Endometrial microvascular endothelial cells (primary cell): ENCODE measurements around the gene CDKAL1. TPM values are rescaled to one million over a fixed set of nuclear protein-coding genes. Genes with fewer than 3 reads are reported as not detected.

Source experiments
- in situ Hi-C: cut with HindIII; loops from 2 replicates; pipeline ENCODE4 v1.10.0; 2017; ENCODE audit warnings: low sequenced_read_pairs, low pct_unique_long_range_greater_than_20kb; ENCODE audit errors: inconsistent ontology term
- total RNA-seq: library from RNA; depleted of rRNA; stranded (reverse); fragments of >200 nt; gene quantifications from one replicate; pipeline ENCODE4 v1.2.3, GENCODE V29; 2015; ENCODE audit errors: inconsistent ontology term

CDKAL1 gene
- total RNA-seq, 1 donor from 2014 or later = 15.4 TPM

DNA sequence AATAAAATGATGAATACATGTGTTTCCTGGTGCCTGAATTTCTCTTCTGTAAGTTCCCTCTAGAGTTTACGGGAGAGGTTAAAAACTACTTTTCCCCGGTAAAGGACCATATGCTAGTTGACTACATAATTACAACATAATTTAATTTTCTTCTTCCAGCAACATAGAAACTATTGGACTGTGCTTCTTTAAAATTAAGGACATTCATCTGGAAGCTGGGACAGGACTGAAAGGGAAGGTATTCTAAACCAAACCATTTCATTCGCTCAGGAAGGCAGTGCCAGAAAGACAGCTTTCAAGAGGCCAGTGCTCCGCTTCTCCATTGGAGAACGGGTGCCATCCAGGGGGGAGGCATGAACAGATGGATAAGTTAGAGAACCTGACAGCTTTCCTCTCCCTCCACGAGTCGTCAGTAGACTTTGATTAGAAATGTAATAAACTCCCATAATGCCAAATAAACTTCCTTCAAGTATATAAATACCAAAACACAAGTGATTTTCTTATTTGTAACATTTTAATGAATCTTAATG lies 601.3 kb downstream of the CDKAL1 start:
- in situ Hi-C loops = no loop called here

DNA sequence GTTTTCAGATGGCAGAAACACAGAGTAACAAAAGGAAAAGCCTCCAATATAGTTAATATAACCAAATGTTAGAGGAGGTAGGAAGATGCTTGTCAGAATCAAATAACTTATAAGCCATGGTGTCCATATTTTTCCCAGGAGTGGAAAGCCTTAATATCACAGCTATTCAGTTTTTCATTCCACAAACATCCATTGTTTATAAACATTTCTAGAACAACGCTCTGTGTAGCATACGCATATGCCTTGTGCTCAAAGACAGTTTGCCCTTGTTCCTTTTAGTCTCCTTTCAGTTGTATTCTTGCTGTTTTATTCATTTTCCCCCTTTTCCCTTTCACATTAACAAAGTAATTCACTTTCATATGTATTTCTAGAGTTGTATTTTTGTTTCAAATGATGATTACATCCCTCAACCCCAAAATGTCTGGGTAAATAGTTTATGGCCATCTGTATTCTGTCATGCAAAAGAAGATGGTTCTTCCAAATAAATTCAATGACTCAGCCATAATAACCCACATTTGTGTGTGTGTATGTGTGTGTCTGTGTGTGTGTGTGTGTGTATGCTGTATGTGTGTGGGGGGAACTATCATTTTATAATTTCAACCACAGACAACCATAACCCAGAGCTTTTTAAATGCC lies 603.6 kb downstream of the CDKAL1 start:
- in situ Hi-C loops = no loop called here

DNA sequence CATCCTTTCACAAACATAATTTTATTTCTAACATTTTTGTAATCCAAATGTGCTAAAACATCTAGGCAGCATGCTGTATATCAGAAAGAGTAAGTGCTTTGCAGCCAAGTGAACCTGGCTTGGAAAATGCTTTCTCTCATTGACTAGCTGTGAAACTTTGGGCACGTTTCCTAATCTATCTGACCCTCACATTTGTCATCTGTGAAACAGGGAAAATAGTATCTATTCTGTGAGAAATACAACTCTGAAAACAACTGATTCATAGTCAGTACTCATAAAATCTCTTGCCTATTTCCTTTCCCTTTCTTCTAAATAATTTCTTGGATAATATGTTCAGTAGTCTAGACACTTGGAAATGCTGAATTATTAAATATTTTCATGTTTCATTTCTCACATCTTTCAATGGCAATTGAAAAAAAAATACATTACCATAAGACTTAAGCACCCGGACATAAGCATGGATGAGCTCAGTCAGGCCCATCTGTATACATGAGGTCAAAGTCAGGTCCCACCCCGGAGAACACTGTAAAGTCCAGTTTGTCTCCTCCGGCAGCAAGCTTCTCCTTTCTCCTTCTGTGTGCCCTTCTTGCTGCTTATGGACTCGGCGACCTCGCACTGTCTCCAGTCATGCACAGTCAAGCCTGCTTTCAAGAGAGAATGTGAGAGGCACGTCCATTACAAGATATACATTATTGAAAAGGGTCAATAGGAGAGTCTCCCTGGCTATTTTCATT lies 604.2 kb downstream of the CDKAL1 start:
- in situ Hi-C loops = no loop called here

DNA sequence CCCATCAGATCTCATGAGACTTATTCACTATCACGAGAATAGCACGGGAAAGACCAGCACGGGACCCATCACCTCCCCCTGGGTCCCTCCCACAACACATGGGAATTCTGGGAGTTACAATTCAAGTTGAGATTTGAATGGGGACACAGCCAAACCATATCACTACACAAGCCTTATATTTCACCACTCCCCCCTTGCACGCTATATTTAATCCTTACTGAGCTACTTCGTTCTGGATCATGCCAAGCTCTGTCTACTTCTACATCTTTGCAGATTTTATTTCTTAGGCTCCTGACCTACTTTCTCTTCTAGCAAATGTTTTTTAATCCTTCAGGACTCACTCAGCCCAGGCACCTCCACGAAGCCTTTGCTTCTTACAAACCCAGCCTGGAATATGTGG lies 606.7 kb downstream of the CDKAL1 start:
- in situ Hi-C loops = no loop called here

DNA sequence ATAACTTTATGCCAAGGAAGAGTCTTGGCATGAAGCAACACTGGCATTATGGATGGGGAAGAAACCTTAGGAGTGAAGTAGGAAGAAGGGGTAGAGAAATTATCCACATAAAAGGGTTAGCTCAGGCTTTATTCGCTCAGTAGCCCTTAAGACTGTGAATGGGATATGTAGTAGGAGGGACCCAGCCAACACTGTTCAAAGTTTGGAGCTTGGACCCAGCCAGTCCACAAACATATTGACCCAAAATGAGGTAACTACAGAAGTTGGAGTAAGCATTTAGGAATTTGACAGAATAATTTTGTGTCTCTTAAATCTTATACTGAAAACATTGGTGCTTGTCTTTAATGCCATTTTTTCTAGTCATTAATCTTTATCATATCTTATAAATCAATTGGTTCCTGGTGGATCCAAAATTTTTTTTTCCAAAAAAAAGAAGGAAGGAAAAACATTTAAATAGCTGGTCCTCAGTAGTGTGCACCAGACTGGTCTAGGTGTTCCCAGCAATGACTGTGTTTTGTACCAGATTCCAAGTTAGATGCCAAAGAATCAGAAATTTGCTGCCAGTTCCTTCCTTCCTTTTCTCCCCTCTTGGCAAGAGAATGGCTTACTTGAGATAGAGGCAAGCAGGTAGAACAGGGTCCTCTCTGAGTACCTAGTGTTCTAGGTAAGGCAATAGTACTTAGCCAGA lies 607.5 kb downstream of the CDKAL1 start:
- in situ Hi-C loops = no loop called here

DNA sequence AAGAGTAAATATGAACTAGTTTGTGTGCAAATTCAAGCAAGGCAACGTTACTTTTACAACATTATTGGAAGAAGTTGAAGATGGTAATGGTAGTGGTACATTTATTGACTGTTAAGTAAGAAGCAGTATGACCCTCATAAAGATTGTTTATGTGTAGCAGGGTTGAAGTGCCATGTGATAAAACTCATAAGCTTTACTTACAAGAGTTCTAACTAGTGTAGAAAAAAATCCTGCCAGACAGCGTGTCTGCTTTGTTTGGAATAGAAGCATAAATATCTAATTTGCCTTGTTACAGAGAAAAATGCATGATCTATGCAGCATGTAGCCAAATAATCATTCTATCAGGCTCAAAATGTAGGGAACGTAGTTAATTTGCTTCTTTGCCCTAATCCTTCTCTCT lies 608.5 kb downstream of the CDKAL1 start:
- in situ Hi-C loops = no loop called here

DNA sequence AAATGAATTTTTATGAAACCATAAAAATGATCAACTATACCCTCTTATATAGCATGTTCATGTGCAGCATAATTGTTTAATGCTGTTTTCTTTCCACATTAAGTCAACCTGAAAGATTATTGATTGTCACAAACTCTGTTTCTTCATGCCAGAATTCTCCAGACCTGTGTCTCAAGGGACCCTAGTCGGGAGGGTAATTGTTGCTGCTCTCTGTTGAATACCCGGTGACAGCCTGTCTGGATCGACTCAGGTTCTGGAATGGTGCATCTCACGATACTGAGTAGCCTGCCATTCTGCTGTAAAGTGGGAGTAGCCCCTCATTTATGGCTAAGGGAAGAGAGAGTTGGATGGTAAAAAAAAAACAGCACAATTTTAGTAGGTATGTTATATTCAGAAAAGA lies 609.4 kb downstream of the CDKAL1 start:
- in situ Hi-C loops = no loop called here

DNA sequence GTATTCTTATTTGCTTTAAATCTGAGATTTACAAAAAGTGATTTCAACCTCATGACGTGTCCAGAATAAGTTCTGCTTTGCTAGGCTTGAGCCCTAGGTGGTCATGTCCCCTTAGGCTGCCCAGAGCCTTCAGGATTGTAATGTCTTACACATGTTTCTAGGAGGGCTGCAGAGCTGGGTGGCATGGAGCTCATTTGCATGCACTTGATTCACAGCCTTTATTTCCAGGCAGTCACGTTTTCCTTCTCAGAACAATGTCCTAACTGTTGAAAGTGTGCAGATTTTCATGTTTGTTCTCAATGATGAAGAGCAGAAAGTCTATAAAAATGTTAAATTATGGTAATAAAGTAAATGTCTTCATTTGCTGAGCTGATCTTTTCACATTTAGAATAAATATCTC lies 610.7 kb downstream of the CDKAL1 start:
- in situ Hi-C loops = no loop called here

DNA sequence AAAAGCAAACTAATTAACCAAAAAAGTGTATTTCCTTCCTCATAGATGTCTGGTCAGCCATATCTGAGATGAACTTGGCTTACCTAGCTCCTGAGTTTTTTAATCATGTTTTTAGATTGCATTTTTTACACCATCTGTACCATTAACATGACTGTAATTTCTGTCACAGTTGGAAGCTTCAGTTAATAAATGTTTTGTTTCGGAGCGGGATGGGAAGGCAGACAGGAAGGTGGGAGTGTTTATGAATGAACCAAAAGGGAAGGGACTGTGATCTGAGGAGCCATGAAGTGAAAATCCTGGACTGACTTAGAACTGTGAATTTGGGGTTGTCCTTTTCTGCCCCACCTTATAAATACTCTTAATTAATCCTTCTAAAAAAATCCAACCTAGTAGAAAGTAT lies 613.7 kb downstream of the CDKAL1 start:
- in situ Hi-C loops = no loop called here

DNA sequence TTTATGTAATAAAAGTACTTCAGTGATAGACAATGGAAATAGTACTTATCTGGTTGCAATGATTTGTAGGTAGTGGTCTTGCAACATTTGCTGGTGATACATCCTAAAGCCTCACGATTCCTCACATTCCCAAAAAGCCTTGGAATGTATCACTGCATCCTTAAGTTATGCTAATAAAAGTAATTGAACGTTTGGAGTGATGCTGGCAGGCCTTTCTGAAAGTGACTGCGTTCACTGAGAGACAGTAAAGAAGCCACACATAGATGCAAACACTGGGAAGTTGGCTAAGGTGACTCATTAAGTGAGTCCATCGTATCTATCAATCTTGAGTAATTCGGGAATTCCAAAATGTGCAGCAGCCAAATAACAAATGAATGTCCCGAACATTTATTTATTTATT lies 615.2 kb downstream of the CDKAL1 start:
- in situ Hi-C loops = no loop called here

DNA sequence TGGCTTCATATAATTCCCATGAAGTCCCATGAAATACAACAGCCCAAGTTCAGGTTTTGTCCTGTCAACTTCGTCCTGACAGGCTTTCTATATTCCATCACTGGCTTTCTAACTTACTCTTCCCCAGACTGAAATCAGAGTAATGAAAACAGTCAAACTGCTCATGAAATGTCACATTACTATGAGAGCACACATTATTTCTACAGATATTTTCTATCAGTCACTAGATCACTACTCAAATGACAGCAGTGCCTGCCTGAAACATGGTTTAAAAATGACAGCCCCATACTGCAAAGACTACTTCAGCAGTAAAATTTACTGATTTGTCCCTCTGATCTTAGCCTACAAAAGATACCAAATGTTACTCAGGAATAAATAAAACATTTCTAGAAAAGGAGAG lies 616.4 kb downstream of the CDKAL1 start:
- in situ Hi-C loops = no loop called here

DNA sequence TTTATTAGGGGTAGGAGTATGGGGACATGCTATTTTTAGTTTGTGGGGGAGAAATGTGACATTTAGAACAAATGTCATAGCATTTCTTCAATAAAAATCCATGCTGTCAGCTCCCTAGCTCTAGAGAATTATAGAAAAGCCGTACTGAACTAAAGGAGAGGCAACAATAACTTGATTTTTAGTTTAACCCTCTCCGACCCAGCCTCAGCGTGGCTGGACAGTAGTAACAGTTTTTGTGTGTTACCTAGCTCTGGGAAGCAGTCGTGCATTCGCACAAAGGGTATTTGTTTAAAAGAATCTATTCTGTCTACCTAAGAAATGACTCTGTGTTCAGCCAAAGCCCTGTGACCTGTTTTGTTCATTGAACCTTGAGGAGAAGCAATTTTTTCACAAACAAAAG lies 616.9 kb downstream of the CDKAL1 start:
- in situ Hi-C loops = no loop called here

DNA sequence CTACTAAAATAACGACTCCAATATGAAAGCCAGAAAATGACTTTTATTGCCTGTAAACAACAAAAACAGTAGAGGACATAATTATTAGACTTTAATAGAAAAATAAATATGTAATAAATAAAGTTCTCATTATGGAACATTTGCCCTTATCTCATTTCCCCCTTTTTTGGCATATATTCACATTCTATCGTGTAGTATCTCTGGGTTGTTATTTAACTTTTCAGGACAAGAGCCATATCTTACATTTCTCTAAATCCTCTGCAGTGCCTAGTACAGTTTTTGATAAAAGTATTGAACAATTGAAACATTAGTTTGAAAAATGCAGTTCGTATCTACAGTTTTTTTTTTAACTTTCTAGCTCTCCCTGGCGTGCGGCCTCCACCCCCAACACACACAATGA lies 617.3 kb downstream of the CDKAL1 start:
- in situ Hi-C loops = no loop called here

DNA sequence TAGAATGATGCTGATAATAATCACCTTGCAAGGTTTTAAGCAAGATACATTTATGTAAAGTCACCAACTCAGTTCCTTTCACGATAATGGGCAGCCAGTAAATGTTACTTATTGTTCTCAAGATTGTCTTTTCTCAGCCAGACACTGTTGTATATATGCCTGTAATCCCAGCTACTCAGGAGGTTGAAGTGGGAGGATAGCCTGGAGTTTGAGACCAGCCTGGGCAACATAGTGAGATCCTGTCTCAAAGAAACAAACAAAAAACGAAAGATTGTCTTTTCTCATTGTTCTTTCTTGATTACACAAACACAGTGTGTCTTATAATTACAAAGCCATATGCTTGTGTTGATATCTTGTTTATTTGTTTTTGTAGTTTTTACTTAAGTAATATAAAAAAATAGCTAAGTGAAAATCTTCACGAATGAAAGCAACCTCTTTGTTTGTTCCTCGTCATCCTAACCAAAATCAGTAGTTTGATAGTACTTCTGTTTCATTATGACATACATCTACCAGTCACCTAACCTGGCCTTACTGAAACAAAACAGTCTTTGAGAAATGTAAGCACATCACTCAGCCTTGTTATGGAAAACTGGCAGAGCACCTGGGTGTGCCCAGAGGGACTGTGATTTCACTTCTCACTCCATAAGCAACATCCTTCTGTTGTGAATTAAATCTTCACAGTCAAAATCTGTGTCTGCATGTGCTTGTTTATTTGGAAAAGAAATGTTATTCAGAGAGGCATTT lies 623.1 kb downstream of the CDKAL1 start:
- in situ Hi-C loops = no loop called here

DNA sequence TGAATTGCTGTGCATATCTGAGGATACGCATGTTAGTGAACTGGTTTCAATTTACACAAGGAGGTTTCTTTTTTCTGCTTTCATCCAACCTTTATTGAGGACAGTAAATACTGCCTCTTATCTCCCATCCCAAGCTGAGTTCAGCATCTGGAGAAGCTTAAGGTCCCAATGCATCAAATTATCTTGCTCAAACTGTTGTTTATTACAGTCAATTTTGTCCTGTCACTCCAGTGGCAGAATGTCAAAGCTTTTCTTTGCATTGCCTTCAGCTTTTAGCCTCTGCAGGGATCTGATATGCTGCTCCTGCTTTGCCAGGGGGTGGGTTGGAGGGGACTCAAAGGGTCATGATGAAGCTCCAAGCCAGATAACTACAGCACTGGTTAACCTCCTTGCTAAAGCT lies 623.9 kb downstream of the CDKAL1 start:
- in situ Hi-C loops = no loop called here

DNA sequence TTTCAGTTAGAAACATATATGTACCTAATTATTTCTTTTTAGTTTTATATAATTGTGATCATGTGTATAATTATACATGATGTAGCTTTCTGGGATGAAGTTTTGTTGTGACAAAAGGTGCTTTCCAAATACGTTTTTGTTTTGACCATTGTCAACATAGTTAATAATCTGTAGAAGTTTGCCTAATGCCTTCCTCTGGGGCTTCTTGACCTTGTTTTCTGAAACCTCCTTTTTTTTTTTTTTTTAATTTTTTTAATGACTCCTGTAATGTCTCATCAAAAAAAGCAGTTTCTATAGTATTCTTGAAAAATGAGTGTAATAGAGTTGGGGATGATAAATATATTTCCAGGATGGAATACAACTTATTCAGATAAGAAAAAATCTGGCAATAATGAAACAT lies 624.6 kb downstream of the CDKAL1 start:
- in situ Hi-C loops = no loop called here

DNA sequence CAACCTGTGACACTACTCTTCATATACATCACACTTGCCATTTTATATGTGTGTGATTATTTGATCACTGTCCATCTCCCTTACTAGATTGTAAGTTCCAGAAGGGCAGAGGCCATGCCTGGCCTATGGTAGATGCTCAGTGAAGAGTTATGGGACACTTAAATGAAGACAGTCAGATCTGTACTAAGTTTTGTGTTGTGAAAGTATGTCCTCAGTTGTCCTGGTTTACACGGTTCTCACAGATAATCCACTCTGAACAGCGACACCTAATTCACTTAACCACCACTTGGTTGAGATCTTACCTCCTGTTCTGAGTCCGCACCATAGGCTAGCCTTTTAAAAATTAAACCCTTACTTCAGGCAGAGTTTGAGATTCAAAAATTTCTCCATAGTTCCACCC lies 625.2 kb downstream of the CDKAL1 start:
- in situ Hi-C loops = no loop called here

DNA sequence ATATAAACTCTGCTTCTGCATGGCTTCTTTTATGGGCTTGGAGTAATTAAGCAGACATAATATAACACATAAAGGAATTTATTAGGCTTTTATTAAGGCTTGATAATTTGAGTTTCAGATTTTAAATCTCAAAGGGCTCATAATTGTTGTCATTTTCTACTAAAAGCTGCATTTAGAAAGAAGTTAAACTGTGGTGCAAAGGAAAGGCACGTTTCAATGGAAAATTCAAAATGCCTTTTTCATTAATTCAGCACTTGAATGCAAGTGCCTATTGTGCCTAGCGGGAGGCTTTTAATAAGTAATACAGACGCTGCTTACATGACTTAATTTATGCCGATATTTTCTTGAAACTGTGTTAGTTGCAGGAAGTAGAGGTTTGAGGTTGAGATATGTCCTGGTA lies 627.5 kb downstream of the CDKAL1 start:
- in situ Hi-C loops = no loop called here

DNA sequence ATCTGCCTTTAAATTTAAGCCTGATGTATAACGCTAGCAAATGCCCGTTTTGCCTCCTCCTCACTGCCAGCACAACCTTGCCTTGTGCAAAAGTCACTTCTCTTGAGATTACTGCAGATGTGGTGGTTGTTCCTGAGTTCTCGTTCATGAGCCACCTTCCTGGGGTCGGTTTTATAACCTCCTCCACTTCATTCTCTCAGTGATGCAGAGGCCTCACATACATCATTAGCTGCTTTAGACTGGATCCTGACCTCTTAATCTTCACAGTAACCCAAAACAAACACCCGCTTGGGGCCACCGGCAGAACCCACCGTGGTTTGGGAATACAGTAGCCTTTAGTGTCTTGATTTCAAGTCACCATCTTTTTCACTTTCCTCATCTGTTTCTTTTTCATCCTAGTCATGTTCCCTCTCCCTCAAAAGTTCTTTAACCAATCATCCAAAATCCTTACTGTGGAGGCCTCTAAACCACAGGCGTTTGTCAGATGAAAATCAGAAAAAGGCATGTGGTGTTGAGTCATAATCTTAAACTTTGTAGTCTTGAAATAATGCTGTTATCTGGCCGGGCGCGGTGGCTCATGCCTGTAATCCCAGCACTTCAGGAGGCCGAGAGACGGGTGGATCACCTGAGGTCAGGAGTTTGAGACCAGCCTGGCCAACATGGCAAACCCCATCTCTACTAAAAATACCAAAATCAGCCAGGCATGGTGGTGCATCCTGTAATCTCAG lies 629.0 kb downstream of the CDKAL1 start:
- in situ Hi-C loops = no loop called here
